ENCODE measurements around the gene CDHR2.

- TF ChIP-seq POLR2AphosphoS5 (IDR thresholded peaks at IDR 0.05; ENCODE audit: insufficient read depth in 1 of 2, low read depth in 1 of 2) (no peak), CTCF (IDR thresholded peaks at IDR 0.05) (no peak)
Observed at GRCh38 chr5:176565760-176566288, 16.7 kb downstream of the CDHR2 start.
